ENCODE measurements around the gene B3GALT2. TPM values are rescaled to one million over a fixed set of nuclear protein-coding genes. Genes with fewer than 3 reads are reported as not detected.
"Not testable (repeated sequence)": the region's sequence is repeated elsewhere in the genome, so short reads cannot be mapped to it uniquely, and the experiment has no call there.

Gene B3GALT2
- total RNA-seq, 1 experiment from 2014 or later = not detected

GRCh38 chr1:193189442-193190095 is 3.2 kb upstream of the B3GALT2 start:
- H4K8ac ChIP-seq (replicated peaks; ENCODE audit: insufficient read length, low read depth, low read length) = no peak overlapping the region
- no peak overlapping the region for H2AK5ac ChIP-seq (ENCODE audit: insufficient read length, low read length)
- no peak overlapping the region for H3K56ac ChIP-seq (ENCODE audit: insufficient read length, low read depth, low read length)
- Mint-ChIP-seq H3K27me3 (ENCODE audit: low read depth) (no peaks in the 10 kb centered on the region), H3K9me3 (peaks cover 16 to 20% of the 10 kb centered on the region in 2 experiments; a peak in 4 of 5 replicates), H3K27ac (0 out of 7 replicates have a peak overlapping the region, but pooled peaks of 1 of the 3 experiments have one; percentile 47), H3K4me1 (peaks cover 13 to 21% of the 10 kb centered on the region in 2 experiments), H3K36me3 (ENCODE audit: insufficient read depth in 1 of 3, low read depth in 3 of 3) (peaks cover 21 to 31% (median 23%) of the 10 kb centered on the region in 3 experiments), H3K4me3 (no peak overlapping the region)
- no peak overlapping the region for H3K14ac ChIP-seq (ENCODE audit: insufficient read depth, low read length)
- no peaks in the 10 kb centered on the region for H3K23me2 ChIP-seq (ENCODE audit: insufficient read length, low read depth, low read length, poor library complexity, severe bottlenecking)
- H4K20me1 ChIP-seq (ENCODE audit: control insufficient read depth, insufficient read depth, insufficient read length) = no peaks in the 10 kb centered on the region
- no peak overlapping the region for H3T11ph ChIP-seq (ENCODE audit: low read length)
- H3K4me1 ChIP-seq (ENCODE audit: insufficient read depth, low read length) = no peaks in the 10 kb centered on the region
- H2BK120ac ChIP-seq (ENCODE audit: low read depth, low read length, poor library complexity, severe bottlenecking) = no peak overlapping the region
- no peak overlapping the region for H2BK5ac ChIP-seq (ENCODE audit: insufficient read length, low read length)
- H3K23ac ChIP-seq (ENCODE audit: insufficient read length, low read depth, low read length) = no peak overlapping the region
- H3K4ac ChIP-seq (ENCODE audit: low read depth, low read length) = no peak overlapping the region
- no peak overlapping the region for H4K5ac ChIP-seq (ENCODE audit: insufficient read length, low read depth, low read length)
- peaks cover 2% of the 10 kb centered on the region; the same call in 1 of the 2 replicates for H3K79me2 ChIP-seq (ENCODE audit: insufficient read depth, low read length)
- peaks cover 18% of the 10 kb centered on the region for H3K9me3 ChIP-seq (ENCODE audit: control insufficient read depth, low read depth, low read length)
- H3K4me2 ChIP-seq (ENCODE audit: insufficient read depth, insufficient read length, low read length) = no peak overlapping the region
- no peak overlapping the region for H2AFZ ChIP-seq (ENCODE audit: low read length)
- peaks cover 5% of the 10 kb centered on the region for H3K79me1 ChIP-seq (ENCODE audit: insufficient read depth, low read depth, low read length, poor library complexity, severe bottlenecking)
- no peak for TF ChIP-seq CTCF (conservative IDR thresholded peaks at IDR 0.05)
- no peak overlapping the region for H2BK15ac ChIP-seq (ENCODE audit: low read depth, low read length)
- no peak overlapping the region for H4K91ac ChIP-seq (ENCODE audit: insufficient read length, low read depth, low read length)
- H3K9ac ChIP-seq (ENCODE audit: extremely low read depth, insufficient read length, low read length) = no peak overlapping the region
- H2BK12ac ChIP-seq (ENCODE audit: insufficient read length, low read depth, low read length) = no peak overlapping the region
- no peak overlapping the region for H2BK20ac ChIP-seq (ENCODE audit: low read depth, low read length, poor library complexity, severe bottlenecking)
- no peak for DNase-seq
- H3K27ac ChIP-seq (ENCODE audit: insufficient read length, low read depth, low read length) = no peak overlapping the region
- no peak overlapping the region for H3K18ac ChIP-seq (ENCODE audit: insufficient read length, low read depth, low read length)
- H3K27me3 ChIP-seq (ENCODE audit: insufficient read depth, low read length) = no peaks in the 10 kb centered on the region
- WGBS (ENCODE audit: extremely low coverage, insufficient read length, low lambda C conversion rate) = no CpG with 5 or more reads among the region's 3 CpGs

- not testable (repeated sequence) for H3K4me2 ChIP-seq (ENCODE audit: insufficient read depth, insufficient read length, low read length); H3K56ac ChIP-seq (ENCODE audit: insufficient read length, low read depth, low read length); H3K27me3 Mint-ChIP-seq (ENCODE audit: low read depth); H3K18ac ChIP-seq (ENCODE audit: insufficient read length, low read depth, low read length); H2BK20ac ChIP-seq (ENCODE audit: low read depth, low read length, poor library complexity, severe bottlenecking); H2AK5ac ChIP-seq (ENCODE audit: insufficient read length, low read length); H2BK12ac ChIP-seq (ENCODE audit: insufficient read length, low read depth, low read length); H3T11ph ChIP-seq (ENCODE audit: low read length); H3K14ac ChIP-seq (ENCODE audit: insufficient read depth, low read length); H3K4ac ChIP-seq (ENCODE audit: low read depth, low read length); H3K23ac ChIP-seq (ENCODE audit: insufficient read length, low read depth, low read length); H2AFZ ChIP-seq (ENCODE audit: low read length); H4K5ac ChIP-seq (ENCODE audit: insufficient read length, low read depth, low read length); H2BK120ac ChIP-seq (ENCODE audit: low read depth, low read length, poor library complexity, severe bottlenecking); H4K91ac ChIP-seq (ENCODE audit: insufficient read length, low read depth, low read length); H3K23me2 ChIP-seq (ENCODE audit: insufficient read length, low read depth, low read length, poor library complexity, severe bottlenecking); H4K8ac ChIP-seq (replicated peaks; ENCODE audit: insufficient read length, low read depth, low read length); H2BK5ac ChIP-seq (ENCODE audit: insufficient read length, low read length); H3K79me2 ChIP-seq (ENCODE audit: insufficient read depth, low read length); H3K27ac ChIP-seq (ENCODE audit: insufficient read length, low read depth, low read length); H4K20me1 ChIP-seq (ENCODE audit: control insufficient read depth, insufficient read depth, insufficient read length); H3K79me1 ChIP-seq (ENCODE audit: insufficient read depth, low read depth, low read length, poor library complexity, severe bottlenecking); H3K4me3 Mint-ChIP-seq; H3K9ac ChIP-seq (ENCODE audit: extremely low read depth, insufficient read length, low read length); H3K4me1 ChIP-seq (ENCODE audit: insufficient read depth, low read length); DNase-seq; H3K27me3 ChIP-seq (ENCODE audit: insufficient read depth, low read length); H2BK15ac ChIP-seq (ENCODE audit: low read depth, low read length)
- peaks cover 16 to 20% of the 10 kb centered on the region in 2 experiments; a peak in 4 of 5 replicates for H3K9me3 Mint-ChIP-seq
- H3K4me1 Mint-ChIP-seq = peaks cover 13 to 21% of the 10 kb centered on the region in 2 experiments
- H3K27ac Mint-ChIP-seq = peak overlapping the region in 1 of 3 experiments; percentile 61; a peak in 2 of 7 replicates
- H3K36me3 Mint-ChIP-seq (ENCODE audit: insufficient read depth in 1 of 3, low read depth in 3 of 3) = peaks cover 20 to 31% (median 21%) of the 10 kb centered on the region in 3 experiments
- no CpG with 5 or more reads among the region's 7 CpGs for WGBS (ENCODE audit: extremely low coverage, insufficient read length, low lambda C conversion rate)
- H3K9me3 ChIP-seq (ENCODE audit: control insufficient read depth, low read depth, low read length) = peaks cover 18% of the 10 kb centered on the region
These were observed 2.5 kb upstream of the B3GALT2 start for GRCh38 chr1:193188915-193189314.
